H1 (cell line): ENCODE data around the gene BMP4. TPM values are rescaled to one million over a fixed set of nuclear protein-coding genes. Genes with fewer than 3 reads are reported as not detected.

Experiments used
- CTCF ChIA-PET: fragments of 300-600 bp; sonication (Branson Sonifier 250); formaldehyde crosslinking; loops from one replicate; lab custom pipeline; 2021; ENCODE audit not compliant: partially characterized antibody; lab: Charles Lee
- POLR2A ChIA-PET: fragments of 300-600 bp; sonication (Branson Sonifier 250); formaldehyde crosslinking; loops from one replicate; lab custom pipeline; 2021; ENCODE audit warnings: inconsistent platforms; ENCODE audit not compliant: partially characterized antibody; lab: Charles Lee
- DNase-seq, 2 experiments: peaks; one replicate each; pipeline versions ENCODE4 v3.0.0 to v3.0.0-alpha.2; 2010 to 2022; ENCODE audit warnings: low spot score in 2 of 2, low read depth in 1 of 2, mixed read lengths in 1 of 2
- FAIRE-seq: peaks from 2 replicates; lab custom pipeline; 2011; peaks lifted over from hg19 to GRCh38; lab: Jason Lieb, UNC
- H2AFZ ChIP-seq: 2 replicates; pipeline ENCODE4 v1.8.1; 2012; ENCODE audit warnings: low read length, inconsistent platforms
- H2AK5ac ChIP-seq: 2 replicates; pipeline ENCODE4 v1.6.1; 2013; ENCODE audit warnings: low read depth, low read length
- H2BK120ac ChIP-seq: replicated peaks from 2 replicates; pipeline ENCODE3; 2013; ENCODE audit warnings: low read depth, low read length, inconsistent platforms
- H2BK12ac ChIP-seq: 2 replicates; pipeline ENCODE4 v1.6.1; 2013; ENCODE audit warnings: low read depth, low read length
- H2BK15ac ChIP-seq: 2 replicates; pipeline ENCODE4 v1.6.1; 2013; ENCODE audit warnings: low read length
- H2BK20ac ChIP-seq: 2 replicates; pipeline ENCODE4 v1.6.1; 2013; ENCODE audit warnings: low read length
- H2BK5ac ChIP-seq: 2 replicates; pipeline ENCODE4 v1.6.1; 2013; ENCODE audit warnings: low read depth, low read length
- H3K14ac ChIP-seq: 2 replicates; pipeline ENCODE4 v1.6.1; 2013; ENCODE audit warnings: inconsistent platforms; ENCODE audit not compliant: insufficient read length
- H3K18ac ChIP-seq: 2 replicates; pipeline ENCODE4 v1.6.1; 2013; ENCODE audit warnings: low read length; ENCODE audit errors: extremely low read depth
- H3K23ac ChIP-seq: 2 replicates; pipeline ENCODE4 v1.6.1; 2013; ENCODE audit warnings: inconsistent platforms; ENCODE audit not compliant: insufficient read length
- H3K23me2 ChIP-seq: 2 replicates; pipeline ENCODE4 v1.6.1; 2013; ENCODE audit warnings: low read depth, low read length
- H3K27ac ChIP-seq: 2 replicates; pipeline ENCODE4 v1.6.1; 2011; ENCODE audit warnings: low read depth, low read length, inconsistent platforms
- H3K27me3 ChIP-seq, 4 experiments: replicated peaks in 1 of 4; 1 replicate in 1 of 4; 2 replicates in 3 of 4; pipeline versions ENCODE4 v1.6.1 to v1.8.1; 2011 to 2013; ENCODE audit warnings: low read length in 3 of 4, mild to moderate bottlenecking in 3 of 4, inconsistent platforms in 2 of 4, mixed read lengths in 2 of 4, moderate library complexity in 1 of 4; ENCODE audit not compliant: control insufficient read depth in 3 of 4, insufficient read depth in 3 of 4; ENCODE audit errors: extremely low read depth in 1 of 4
- H3K36me3 ChIP-seq, 4 experiments: 2 replicates each; pipeline versions ENCODE4 v1.6.1 to v1.8.1; 2011 to 2013; ENCODE audit warnings: mild to moderate bottlenecking in 4 of 4, low read length in 3 of 4, moderate library complexity in 2 of 4, control low read depth in 1 of 4, inconsistent platforms in 1 of 4; ENCODE audit not compliant: insufficient read depth in 4 of 4, control insufficient read depth in 2 of 4
- H3K4ac ChIP-seq: replicated peaks from 2 replicates; pipeline ENCODE3; 2013; ENCODE audit warnings: low read length, low read depth, mixed read lengths, inconsistent platforms; ENCODE audit not compliant: insufficient read length
- H3K4me1 ChIP-seq, 4 experiments: replicated peaks in 1 of 4; 1 replicate in 1 of 4; 2 replicates in 3 of 4; pipeline versions ENCODE4 v1.6.1 to v1.8.1; 2011 to 2013; ENCODE audit warnings: low read length in 3 of 4, inconsistent platforms in 2 of 4, mixed read lengths in 1 of 4; ENCODE audit not compliant: insufficient read depth in 4 of 4, control insufficient read depth in 3 of 4
- H3K4me2 ChIP-seq, 2 experiments: 2 replicates each; pipeline versions ENCODE4 v1.6.1 to v1.8.1; 2011 to 2013; ENCODE audit warnings: low read depth in 2 of 2, low read length in 2 of 2, control low read depth in 1 of 2, inconsistent platforms in 1 of 2, mild to moderate bottlenecking in 1 of 2; ENCODE audit not compliant: insufficient read depth in 1 of 2
- H3K4me3 ChIP-seq, 4 experiments: fragments of 200-600, 300-600 bp in 1 of 4; sonication (generic), shearing (Covaris generic), sonication (Bioruptor Twin) in 1 of 4; 2 replicates each; pipeline versions ENCODE4 v1.5.1 to v1.8.1; 2011 to 2016; ENCODE audit warnings: low read length in 4 of 4, low read depth in 3 of 4, control low read depth in 2 of 4, inconsistent platforms in 2 of 4, mild to moderate bottlenecking in 2 of 4, mixed read lengths in 1 of 4, moderate library complexity in 1 of 4; ENCODE audit not compliant: insufficient read depth in 2 of 4; ENCODE audit errors: extremely low read depth in 1 of 4
- H3K56ac ChIP-seq: replicated peaks from 2 replicates; pipeline ENCODE3; 2013; ENCODE audit warnings: low read depth, mild to moderate bottlenecking, mixed read lengths, low read length, inconsistent platforms; ENCODE audit not compliant: insufficient read length
- H3K79me1 ChIP-seq: 2 replicates; pipeline ENCODE4 v1.6.1; 2013; ENCODE audit warnings: low read depth, low read length, control low read depth
- H3K79me2 ChIP-seq, 2 experiments: 2 replicates each; pipeline versions ENCODE4 v1.6.1 to v1.8.1; 2012 to 2013; ENCODE audit warnings: low read length in 2 of 2, mild to moderate bottlenecking in 2 of 2, inconsistent platforms in 1 of 2; ENCODE audit not compliant: insufficient read depth in 2 of 2, control insufficient read depth in 1 of 2
- H3K9ac ChIP-seq, 4 experiments: replicated peaks in 1 of 4; 1 replicate in 1 of 4; 2 replicates in 3 of 4; pipeline versions ENCODE4 v1.6.1 to v1.8.1; 2011 to 2013; ENCODE audit warnings: low read depth in 3 of 4, low read length in 3 of 4, control low read depth in 2 of 4, mild to moderate bottlenecking in 2 of 4, moderate library complexity in 2 of 4, inconsistent platforms in 1 of 4; ENCODE audit errors: extremely low read depth in 1 of 4
- H3K9me3 ChIP-seq, 2 experiments: 2 replicates each; pipeline versions ENCODE4 v1.6.1 to v1.8.1; 2012 to 2013; ENCODE audit warnings: mild to moderate bottlenecking in 2 of 2, moderate library complexity in 2 of 2, control low read depth in 1 of 2, inconsistent platforms in 1 of 2, low read depth in 1 of 2, low read length in 1 of 2, mixed read lengths in 1 of 2; ENCODE audit not compliant: insufficient read depth in 2 of 2
- H4K20me1 ChIP-seq, 2 experiments: replicated peaks in 1 of 2; 2 replicates each; pipeline versions ENCODE3 to v1.8.1; 2011 to 2013; ENCODE audit warnings: inconsistent platforms in 2 of 2, low read length in 2 of 2, mild to moderate bottlenecking in 1 of 2; ENCODE audit not compliant: insufficient read depth in 2 of 2, control insufficient read depth in 1 of 2
- H4K5ac ChIP-seq: 2 replicates; pipeline ENCODE4 v1.6.1; 2013; ENCODE audit warnings: low read length, low read depth, mixed read lengths, inconsistent platforms; ENCODE audit not compliant: insufficient read length
- H4K8ac ChIP-seq: 2 replicates; pipeline ENCODE4 v1.8.0; 2013; ENCODE audit warnings: mild to moderate bottlenecking, moderate library complexity, low read length, inconsistent platforms; ENCODE audit not compliant: insufficient read depth; ENCODE audit errors: extremely low read depth
- H4K91ac ChIP-seq: replicated peaks from 2 replicates; pipeline ENCODE3; 2013; ENCODE audit warnings: low read length, mixed read lengths, inconsistent platforms; ENCODE audit not compliant: insufficient read length
- CEBPB ChIP-seq: IDR thresholded peaks from 2 replicates; pipeline ENCODE4 v1.6.1; 2012; ENCODE audit warnings: low read depth, low read length
- CHD1 ChIP-seq: IDR thresholded peaks from 2 replicates; pipeline ENCODE4 v1.6.1; 2012; ENCODE audit warnings: low read depth, low read length, improper control_type of control experiment
- CHD2 ChIP-seq: IDR thresholded peaks from 2 replicates; pipeline ENCODE4 v1.6.1; 2012; ENCODE audit warnings: low read length, improper control_type of control experiment
- FOSL1 ChIP-seq: IDR thresholded peaks from 2 replicates; pipeline ENCODE4 v1.6.1; 2011; ENCODE audit warnings: mild to moderate bottlenecking, low read depth, low read length, moderate library complexity; ENCODE audit not compliant: insufficient read depth
- JUND ChIP-seq: IDR thresholded peaks from 2 replicates; pipeline ENCODE4 v1.6.1; 2011; ENCODE audit warnings: mild to moderate bottlenecking, improper control_type of control experiment, low read length
- KDM1A ChIP-seq: fragments of 200-600, 300-600 bp; sonication (generic); IDR thresholded peaks from 2 replicates; pipeline ENCODE4 v1.7.1; 2016; ENCODE audit warnings: mild to moderate bottlenecking, low read length, borderline replicate concordance
- PHF8 ChIP-seq: fragments of 200-600 bp; sonication (generic); conservative IDR thresholded peaks from 2 replicates; pipeline ENCODE4 v1.7.1; 2012; ENCODE audit warnings: low read depth, mild to moderate bottlenecking, inconsistent platforms, low read length, moderate library complexity
- RBBP5 ChIP-seq: IDR thresholded peaks from 2 replicates; pipeline ENCODE4 v1.7.1; 2012; ENCODE audit warnings: low read depth, mild to moderate bottlenecking, inconsistent platforms, low read length, moderate library complexity, borderline replicate concordance
- SP1 ChIP-seq: IDR thresholded peaks from 2 replicates; pipeline ENCODE4 v1.6.1; 2011; ENCODE audit warnings: low read depth, low read length
- SP4 ChIP-seq: IDR thresholded peaks from 2 replicates; pipeline ENCODE4 v1.6.1; 2012; ENCODE audit warnings: low read length, inconsistent platforms
- TCF12 ChIP-seq: IDR thresholded peaks from 2 replicates; pipeline ENCODE4 v1.6.1; 2011; ENCODE audit warnings: low read depth, mild to moderate bottlenecking, low read length
- TEAD4 ChIP-seq: IDR thresholded peaks from 2 replicates; pipeline ENCODE4 v1.6.1; 2012; ENCODE audit warnings: low read depth, low read length, inconsistent platforms, mixed read lengths
- YY1 ChIP-seq: IDR thresholded peaks from 2 replicates; pipeline ENCODE4 v1.6.1; 2011; ENCODE audit warnings: low read depth, mild to moderate bottlenecking, low read length
- WGBS, 2 experiments: shearing (Covaris generic) in 1 of 2; methylation state at CpG; one replicate each; pipeline versions ENCODE4 v1.1.6 to v1.1.7; 2013 to 2015; ENCODE audit warnings: low lambda C conversion rate in 2 of 2, mixed read lengths in 2 of 2, inconsistent platforms in 1 of 2, low coverage in 1 of 2, missing lambda C conversion rate in 1 of 2; ENCODE audit not compliant: insufficient replicate concordance in 2 of 2, insufficient coverage in 1 of 2, insufficient read length in 1 of 2; ENCODE audit errors: extremely low coverage in 1 of 2, missing lambda C conversion rate in 1 of 2; 5-methylcytosine and 5-hydroxymethylcytosine counted together
- polyA plus RNA-seq, 7 experiments: library from polyadenylated mRNA; depleted of rRNA in 3 of 7; stranded (reverse) in 5 of 7; unstranded in 2 of 7; fragments of >200 nt in 5 of 7; fragments of 200-250 nt in 2 of 7; gene quantifications; 1 replicate in 5 of 7; 2 replicates in 1 of 7; 4 replicates in 1 of 7; pipeline versions ENCODE4 v1.2.1 to v1.2.3, GENCODE V29; 2011 to 2013; ENCODE audit warnings: missing spikeins in 2 of 7, mixed read lengths in 2 of 7
- total RNA-seq: library from RNA; stranded (reverse); fragmentation: NEBNext Ultra II Directional; extraction: Animal tissue kit (Norgen Biotek cat#: 25700); gene quantifications from 2 replicates; pipeline ENCODE4 v1.2.1, GENCODE V29; 2021
- TF ChIP-seq, protein P1 (sequence below): IDR thresholded peaks from 2 replicates; pipeline ENCODE4 v1.6.1; 2012; ENCODE audit warnings: inconsistent platforms

BMP4 gene
- total and polyA plus RNA-seq, 2 of the 8 experiments (the other 6 are each of a cell fraction or from before 2014, with no cell fraction given) = 2.3 to 5.4 TPM

- Histone ChIP-seq H2BK20ac (no peak overlapping the region), H3K4ac (no peak overlapping the region), H2BK15ac (no peak overlapping the region), H4K5ac (no peak overlapping the region), H4K8ac (no peak overlapping the region), H3K23ac (no peak overlapping the region), H2AK5ac (no peak overlapping the region), H2BK120ac (peak overlapping the region; percentile 44), H3K56ac (no peak overlapping the region), H3K4me3 (no peak overlapping the region), H2BK5ac (no peak overlapping the region), H3K79me2 (no peaks in the 10 kb centered on the region), H3K27ac (no peak overlapping the region), H3K14ac (no peak overlapping the region), H2AFZ (peak overlapping the region; percentile 84), H3K36me3 (no peaks in the 10 kb centered on the region), H3K23me2 (no peaks in the 10 kb centered on the region), H4K20me1 (no peaks in the 10 kb centered on the region), H3K9ac (no peak overlapping the region), H3K9me3 (no peaks in the 10 kb centered on the region), H3K4me1 (peaks cover 0 to 3% (median under 1%) of the 10 kb centered on the region in 4 experiments; a peak in 1 of 7 replicates), H2BK12ac (no peak overlapping the region), H4K91ac (no peak overlapping the region), H3K18ac (no peak overlapping the region), H3K27me3 (no peaks in the 10 kb centered on the region), H3K79me1 (no peaks in the 10 kb centered on the region), H3K4me2 (no peak overlapping the region)
- no peak for TF ChIP-seq KDM1A
- TF ChIP-seq PHF8 = no peak
- TF ChIP-seq RBBP5 = no peak
- TF ChIP-seq CHD1 = no peak
- no peak for TF ChIP-seq FOSL1
- no peak for TF ChIP-seq YY1
- TF ChIP-seq JUND = no peak
- TF ChIP-seq CHD2 = no peak
- no peak for TF ChIP-seq TCF12
- TF ChIP-seq, protein P1, sequence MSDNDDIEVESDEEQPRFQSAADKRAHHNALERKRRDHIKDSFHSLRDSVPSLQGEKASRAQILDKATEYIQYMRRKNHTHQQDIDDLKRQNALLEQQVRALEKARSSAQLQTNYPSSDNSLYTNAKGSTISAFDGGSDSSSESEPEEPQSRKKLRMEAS = no peak
- TF ChIP-seq TEAD4 = no peak
- no peak for TF ChIP-seq SP4
- no peak for TF ChIP-seq SP1
- TF ChIP-seq CEBPB = no peak
- 81% methylated on average over 6 of the region's 6 CpGs; no CpG with 5 or more reads in 1 of the 2 experiments for WGBS, 2 experiments
- ChIA-PET CTCF (interaction anchor here (0.6 to 1.2 kb wide), 2 partner anchors 24 to 789 kb away, joined by 3 read pairs; no protein-coding TSS in a partner anchor), POLR2A (no interaction called here)
- DNase-seq = no peak
- FAIRE-seq = no peak
Measured at GRCh38 chr14:53993920-53994607, 37.4 kb upstream of the BMP4 start.
